Measurements from ENCODE around the gene CRYAA. TPM values are rescaled to one million over a fixed set of nuclear protein-coding genes. Genes with fewer than 3 reads are reported as not detected.

The CRYAA gene
- total and polyA plus RNA-seq, 8 donors: 0.14 TPM; not detected in 7

GRCh38 chr21:43209575-43210453, 41.0 kb downstream of the CRYAA start:
- ATAC-seq: no peak
- TF ChIP-seq CTCF (IDR thresholded peaks at IDR 0.05): no peak

GRCh38 chr21:43210454-43211071, 41.8 kb downstream of the CRYAA start:
- intact Hi-C loops (cut with DNase I): no loop called here
- peak in 1 of 4 donors; percentile 10 for DNase-seq
- no peak overlapping the region for H3K4me3 ChIP-seq
- H3K27me3 ChIP-seq: no peaks in the 10 kb centered on the region
- no peaks in the 10 kb centered on the region for H3K9me3 ChIP-seq
- H3K4me1 ChIP-seq: peaks cover 0 to 6% of the 10 kb centered on the region in 2 donors
- no peak for ATAC-seq
- no peaks in the 10 kb centered on the region for H3K36me3 ChIP-seq
- TF ChIP-seq CTCF (IDR thresholded peaks at IDR 0.05): no peak
- H3K27ac ChIP-seq: no peak overlapping the region

More at GRCh38 chr21:43209575-43210453, 41.0 kb downstream of the CRYAA start:
- Histone ChIP-seq H3K9me3 (no peaks in the 10 kb centered on the region), H3K36me3 (no peaks in the 10 kb centered on the region), H3K4me3 (no peak overlapping the region), H3K27ac (no peak overlapping the region), H3K27me3 (no peaks in the 10 kb centered on the region), H3K4me1 (peaks cover 0 to 6% of the 10 kb centered on the region in 2 donors)
- intact Hi-C loops (cut with DNase I): no loop called here
- DNase-seq: peak in 1 of 4 donors; percentile 26

- DNase-seq (peak in 3 of 4 donors; percentile 61 to 83 (median 66)), ATAC-seq (peak; percentile 92)
- H3K27ac ChIP-seq: no peak overlapping the region
- peak; percentile 26 to 38 for TF ChIP-seq CTCF (IDR thresholded peaks at IDR 0.05)
- no peaks in the 10 kb centered on the region for H3K9me3 ChIP-seq
- H3K36me3 ChIP-seq: no peaks in the 10 kb centered on the region
- no peak overlapping the region for H3K4me3 ChIP-seq
- intact Hi-C loops (cut with DNase I): no loop called here
- no peaks in the 10 kb centered on the region for H3K27me3 ChIP-seq
- H3K4me1 ChIP-seq: peaks cover 0 to 6% of the 10 kb centered on the region in 2 donors
These were observed 42.4 kb downstream of the CRYAA start for GRCh38 chr21:43211072-43211759.

- DNase-seq (peak in 2 of 4 donors; percentile 42), ATAC-seq (peak; percentile 73)
- Histone ChIP-seq H3K27me3 (no peaks in the 10 kb centered on the region), H3K36me3 (no peaks in the 10 kb centered on the region), H3K27ac (no peak overlapping the region), H3K4me3 (no peak overlapping the region), H3K4me1 (peaks cover 0 to 6% of the 10 kb centered on the region in 2 donors), H3K9me3 (no peaks in the 10 kb centered on the region)
- intact Hi-C loops (cut with DNase I): no loop called here
- TF ChIP-seq CTCF (IDR thresholded peaks at IDR 0.05): no peak
These were observed 42.9 kb downstream of the CRYAA start for GRCh38 chr21:43211760-43212115.

Other genes starting within 250 kb of the CRYAA start
- not detected for gene ERVH48-1, start 243.4 kb upstream of the CRYAA start, total RNA-seq
- 1 to 10 TPM; 1.9 to 2.9 (median 2.4) TPM for gene ERVH48-1, start 243.4 kb upstream of the CRYAA start, polyA plus RNA-seq (ENCODE audit: insufficient read length in 6 of 6)
- 10 to 100 TPM; 16.8 to 23.2 TPM for gene PKNOX1, start 194.4 kb upstream of the CRYAA start, total RNA-seq
- gene PKNOX1, start 194.4 kb upstream of the CRYAA start, polyA plus RNA-seq (ENCODE audit: insufficient read length in 6 of 6): 10 to 100 TPM; 21.6 to 32.0 (median 26.7) TPM
- gene CBS, start 93.2 kb upstream of the CRYAA start, total RNA-seq: 10 to 100 TPM; 18.2 to 52.5 TPM
- gene CBS, start 93.2 kb upstream of the CRYAA start, polyA plus RNA-seq (ENCODE audit: insufficient read length in 6 of 6): 1 to 10 TPM; 3.4 to 8.4 (median 4.8) TPM
- gene U2AF1, start 61.4 kb upstream of the CRYAA start, total RNA-seq: 10 to 100 TPM; 26.4 to 34.9 TPM
- gene U2AF1, start 61.4 kb upstream of the CRYAA start, polyA plus RNA-seq (ENCODE audit: insufficient read length in 6 of 6): 10 to 100 TPM; 26.4 to 89.4 (median 52.0) TPM

Measured in left lung (tissue), 10 donors.